PFSK-1 (cell line): Measurements from ENCODE around the gene ANKS3.

Experiments used
- FOXP2 ChIP-seq: optimal IDR thresholded peaks from 2 replicates; pipeline ENCODE3; 2011; ENCODE audit warnings: borderline replicate concordance, control low read depth, inconsistent platforms; ENCODE audit not compliant: insufficient read depth; ENCODE audit errors: extremely low read length, extremely low read depth
- POLR2AphosphoS5 ChIP-seq: IDR thresholded peaks from 2 replicates; pipeline ENCODE4 v1.6.1; 2012; ENCODE audit warnings: low read depth, mild to moderate bottlenecking, control low read depth, low read length, moderate library complexity
- REST ChIP-seq, 2 experiments: IDR thresholded peaks; 2 replicates each; pipeline versions ENCODE4 v1.6.1 to v1.8.0; 2011 to 2012; ENCODE audit warnings: low read depth in 2 of 2, low read length in 2 of 2, control low read depth in 1 of 2, inconsistent platforms in 1 of 2, mild to moderate bottlenecking in 1 of 2, moderate library complexity in 1 of 2; ENCODE audit not compliant: insufficient read depth in 1 of 2
- SIN3A ChIP-seq: IDR thresholded peaks from 2 replicates; pipeline ENCODE4 v1.6.1; 2012; ENCODE audit warnings: mild to moderate bottlenecking, low read length, moderate library complexity, borderline replicate concordance; ENCODE audit not compliant: insufficient read depth
- TAF1 ChIP-seq: IDR thresholded peaks from 2 replicates; pipeline ENCODE4 v1.6.1; 2012; ENCODE audit warnings: low read length, control low read depth, borderline replicate concordance; ENCODE audit not compliant: insufficient read depth

- TF ChIP-seq REST (IDR thresholded peaks at IDR 0.05; ENCODE audit: insufficient read depth in 1 of 2, low read depth in 2 of 2, low read length in 2 of 2) = no peak
- TF ChIP-seq POLR2AphosphoS5 = no peak
- TF ChIP-seq SIN3A = no peak
- TF ChIP-seq TAF1 = no peak
- TF ChIP-seq FOXP2 = no peak
Measured at GRCh38 chr16:4689091-4689671, 44.9 kb downstream of the ANKS3 start.
